WTC11 (cell line): Measurements from ENCODE around the gene NOC3L. TPM values are rescaled to one million over a fixed set of nuclear protein-coding genes. Genes with fewer than 3 reads are reported as not detected.

ENCODE experiments used
- total RNA-seq: library from RNA; stranded (reverse); gene quantifications from 3 replicates; pipeline ENCODE4 v1.2.3, GENCODE V29; 2021

NOC3L gene
- total RNA-seq, 1 experiment from 2014 or later, result 26.1 TPM

Other genes starting within 250 kb of the NOC3L start
- gene TBC1D12, start 39.6 kb upstream of the NOC3L start, total RNA-seq, result 2.2 to 3.1 TPM (median 2.6 TPM) in 3 replicates
- 365 to 419 TPM (median 379 TPM) in 3 replicates for gene HELLS, start 182.8 kb upstream of the NOC3L start, total RNA-seq